ENCODE data around the gene TMEM248.
A peak's percentile ranks its signal among the peaks of the same experiment; 100 is the strongest.

Gene TMEM248

DNA sequence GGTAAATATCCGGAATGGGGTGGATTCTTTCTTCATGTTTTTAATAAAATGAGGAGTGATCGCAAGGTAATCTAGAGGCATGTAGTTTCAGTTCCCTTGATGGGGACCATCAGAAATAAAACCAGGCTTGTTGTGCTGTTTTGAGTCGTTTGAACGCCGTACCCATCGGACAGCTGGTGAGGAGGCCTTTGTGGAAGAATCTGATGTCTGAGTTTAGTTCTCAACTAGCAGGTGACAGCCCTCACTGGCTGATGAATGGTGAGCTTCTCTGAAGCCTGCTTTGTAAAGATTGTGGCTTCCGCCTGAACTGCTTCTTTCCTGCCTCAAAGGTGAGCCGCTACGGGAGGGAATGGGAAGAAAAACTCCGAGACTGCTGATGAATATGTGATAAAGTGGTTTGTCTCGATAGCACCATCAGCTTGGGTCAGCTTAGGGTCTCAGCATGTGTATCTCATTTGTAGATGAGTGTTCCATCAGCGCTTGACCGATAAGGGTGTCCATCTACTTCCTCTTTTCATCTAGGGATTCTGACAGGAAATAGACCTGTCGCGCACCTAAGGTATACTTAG lies 977 bp downstream of the TMEM248 start:
- H3K4me3 ChIP-seq (ENCODE audit: low read depth, low read length) = peak overlapping the region; percentile 89
- TF ChIP-seq, protein P1, sequence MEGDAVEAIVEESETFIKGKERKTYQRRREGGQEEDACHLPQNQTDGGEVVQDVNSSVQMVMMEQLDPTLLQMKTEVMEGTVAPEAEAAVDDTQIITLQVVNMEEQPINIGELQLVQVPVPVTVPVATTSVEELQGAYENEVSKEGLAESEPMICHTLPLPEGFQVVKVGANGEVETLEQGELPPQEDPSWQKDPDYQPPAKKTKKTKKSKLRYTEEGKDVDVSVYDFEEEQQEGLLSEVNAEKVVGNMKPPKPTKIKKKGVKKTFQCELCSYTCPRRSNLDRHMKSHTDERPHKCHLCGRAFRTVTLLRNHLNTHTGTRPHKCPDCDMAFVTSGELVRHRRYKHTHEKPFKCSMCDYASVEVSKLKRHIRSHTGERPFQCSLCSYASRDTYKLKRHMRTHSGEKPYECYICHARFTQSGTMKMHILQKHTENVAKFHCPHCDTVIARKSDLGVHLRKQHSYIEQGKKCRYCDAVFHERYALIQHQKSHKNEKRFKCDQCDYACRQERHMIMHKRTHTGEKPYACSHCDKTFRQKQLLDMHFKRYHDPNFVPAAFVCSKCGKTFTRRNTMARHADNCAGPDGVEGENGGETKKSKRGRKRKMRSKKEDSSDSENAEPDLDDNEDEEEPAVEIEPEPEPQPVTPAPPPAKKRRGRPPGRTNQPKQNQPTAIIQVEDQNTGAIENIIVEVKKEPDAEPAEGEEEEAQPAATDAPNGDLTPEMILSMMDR (IDR thresholded peaks at IDR 0.05; ENCODE audit: low read depth, low read length) = no peak

GRCh38 chr7:66925255-66925654 lies 4.2 kb downstream of the TMEM248 start:
- TF ChIP-seq, protein P1 (IDR thresholded peaks at IDR 0.05; ENCODE audit: low read depth, low read length) = no peak

GRCh38 chr7:66927348-66927948 lies 6.4 kb downstream of the TMEM248 start:
- TF ChIP-seq, protein P1 (IDR thresholded peaks at IDR 0.05; ENCODE audit: low read depth, low read length) = no peak
- H3K4me3 ChIP-seq (ENCODE audit: low read depth, low read length) = no peak overlapping the region

More at GRCh38 chr7:66925255-66925654, 4.2 kb downstream of the TMEM248 start:
- no peak overlapping the region for H3K4me3 ChIP-seq (ENCODE audit: low read depth, low read length)

GRCh38 chr7:66928388-66928787 lies 7.4 kb downstream of the TMEM248 start:
- TF ChIP-seq, protein P1 (IDR thresholded peaks at IDR 0.05; ENCODE audit: low read depth, low read length) = no peak
- H3K4me3 ChIP-seq (ENCODE audit: low read depth, low read length) = no peak overlapping the region

DNA sequence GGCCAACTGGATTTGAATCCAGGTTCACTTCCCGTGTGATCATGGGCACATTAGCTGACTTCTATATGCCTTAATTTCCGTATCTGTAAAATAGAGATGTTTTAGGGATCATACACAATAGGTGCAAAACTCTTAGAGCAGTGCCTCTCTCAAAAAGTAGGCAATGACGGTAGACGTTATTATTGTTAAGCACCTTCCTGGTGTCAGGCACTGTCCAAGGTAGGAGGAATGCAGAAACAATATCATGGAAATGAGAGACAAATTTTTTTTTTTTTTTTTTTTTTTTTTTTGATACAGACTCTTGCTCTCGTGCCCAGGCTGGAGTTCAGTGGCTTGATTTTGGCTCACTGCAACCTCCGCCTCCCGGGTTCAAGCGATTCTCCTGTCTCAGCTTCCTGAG lies 8.1 kb downstream of the TMEM248 start:
- no peak overlapping the region for H3K4me3 ChIP-seq (ENCODE audit: low read depth, low read length)
- TF ChIP-seq, protein P1 (IDR thresholded peaks at IDR 0.05; ENCODE audit: low read depth, low read length) = no peak

GRCh38 chr7:66929935-66930334 lies 8.9 kb downstream of the TMEM248 start:
- H3K4me3 ChIP-seq (ENCODE audit: low read depth, low read length) = no peak overlapping the region
- TF ChIP-seq, protein P1 (IDR thresholded peaks at IDR 0.05; ENCODE audit: low read depth, low read length) = no peak

GRCh38 chr7:66930341-66930740 lies 9.3 kb downstream of the TMEM248 start:
- H3K4me3 ChIP-seq (ENCODE audit: low read depth, low read length) = no peak overlapping the region
- TF ChIP-seq, protein P1 (IDR thresholded peaks at IDR 0.05; ENCODE audit: low read depth, low read length) = no peak
